ENCODE results near the gene CD2. TPM values are rescaled to one million over a fixed set of nuclear protein-coding genes. Genes with fewer than 3 reads are reported as not detected.

CD2 gene
- total RNA-seq, 1 donor from 2014 or later: not detected

GRCh38 chr1:116724765-116725375 lies 29.4 kb upstream of the CD2 start:
- FAIRE-seq (no peak), DNase-seq (ENCODE audit: low read depth) (peak; percentile 66)
- Histone ChIP-seq H3K4me3 (ENCODE audit: low read depth, low read length) (no peak overlapping the region), H3K36me3 (ENCODE audit: control insufficient read depth, insufficient read depth, low read length) (no peaks in the 10 kb centered on the region), H3K27me3 (ENCODE audit: control insufficient read depth, insufficient read depth, low read length) (no peaks in the 10 kb centered on the region)
- peak; percentile 69 for TF ChIP-seq CTCF (IDR thresholded peaks at IDR 0.05; ENCODE audit: insufficient read depth, low read length, severe bottlenecking)

- FAIRE-seq (no peak), DNase-seq (ENCODE audit: low read depth) (no peak)
- Histone ChIP-seq H3K4me3 (ENCODE audit: low read depth, low read length) (no peak overlapping the region), H3K36me3 (ENCODE audit: control insufficient read depth, insufficient read depth, low read length) (no peaks in the 10 kb centered on the region), H3K27me3 (ENCODE audit: control insufficient read depth, insufficient read depth, low read length) (no peaks in the 10 kb centered on the region)
- TF ChIP-seq CTCF (IDR thresholded peaks at IDR 0.05; ENCODE audit: insufficient read depth, low read length, severe bottlenecking): no peak
Measured at GRCh38 chr1:116725798-116726197, 28.4 kb upstream of the CD2 start.

- Histone ChIP-seq H3K36me3 (ENCODE audit: control insufficient read depth, insufficient read depth, low read length) (no peaks in the 10 kb centered on the region), H3K27me3 (ENCODE audit: control insufficient read depth, insufficient read depth, low read length) (no peaks in the 10 kb centered on the region), H3K4me3 (ENCODE audit: low read depth, low read length) (no peak overlapping the region)
- DNase-seq (ENCODE audit: low read depth) (no peak), FAIRE-seq (no peak)
- TF ChIP-seq CTCF (IDR thresholded peaks at IDR 0.05; ENCODE audit: insufficient read depth, low read length, severe bottlenecking): no peak
Measured at GRCh38 chr1:116726872-116727820, 27.1 kb upstream of the CD2 start.

- Histone ChIP-seq H3K4me3 (ENCODE audit: low read depth, low read length) (no peak overlapping the region), H3K27me3 (ENCODE audit: control insufficient read depth, insufficient read depth, low read length) (no peaks in the 10 kb centered on the region), H3K36me3 (ENCODE audit: control insufficient read depth, insufficient read depth, low read length) (no peaks in the 10 kb centered on the region)
- FAIRE-seq (no peak), DNase-seq (ENCODE audit: low read depth) (no peak)
- no peak for TF ChIP-seq CTCF (IDR thresholded peaks at IDR 0.05; ENCODE audit: insufficient read depth, low read length, severe bottlenecking)
Measured at GRCh38 chr1:116731439-116731838, 22.8 kb upstream of the CD2 start.

GRCh38 chr1:116732726-116733125 lies 21.5 kb upstream of the CD2 start:
- TF ChIP-seq CTCF (IDR thresholded peaks at IDR 0.05; ENCODE audit: insufficient read depth, low read length, severe bottlenecking): no peak
- Histone ChIP-seq H3K4me3 (ENCODE audit: low read depth, low read length) (no peak overlapping the region), H3K36me3 (ENCODE audit: control insufficient read depth, insufficient read depth, low read length) (no peaks in the 10 kb centered on the region), H3K27me3 (ENCODE audit: control insufficient read depth, insufficient read depth, low read length) (no peaks in the 10 kb centered on the region)
- DNase-seq (ENCODE audit: low read depth) (no peak), FAIRE-seq (no peak)

Data from bronchial epithelial cell (primary cell).